ENCODE measurements around the gene APOBEC3B.

DNA sequence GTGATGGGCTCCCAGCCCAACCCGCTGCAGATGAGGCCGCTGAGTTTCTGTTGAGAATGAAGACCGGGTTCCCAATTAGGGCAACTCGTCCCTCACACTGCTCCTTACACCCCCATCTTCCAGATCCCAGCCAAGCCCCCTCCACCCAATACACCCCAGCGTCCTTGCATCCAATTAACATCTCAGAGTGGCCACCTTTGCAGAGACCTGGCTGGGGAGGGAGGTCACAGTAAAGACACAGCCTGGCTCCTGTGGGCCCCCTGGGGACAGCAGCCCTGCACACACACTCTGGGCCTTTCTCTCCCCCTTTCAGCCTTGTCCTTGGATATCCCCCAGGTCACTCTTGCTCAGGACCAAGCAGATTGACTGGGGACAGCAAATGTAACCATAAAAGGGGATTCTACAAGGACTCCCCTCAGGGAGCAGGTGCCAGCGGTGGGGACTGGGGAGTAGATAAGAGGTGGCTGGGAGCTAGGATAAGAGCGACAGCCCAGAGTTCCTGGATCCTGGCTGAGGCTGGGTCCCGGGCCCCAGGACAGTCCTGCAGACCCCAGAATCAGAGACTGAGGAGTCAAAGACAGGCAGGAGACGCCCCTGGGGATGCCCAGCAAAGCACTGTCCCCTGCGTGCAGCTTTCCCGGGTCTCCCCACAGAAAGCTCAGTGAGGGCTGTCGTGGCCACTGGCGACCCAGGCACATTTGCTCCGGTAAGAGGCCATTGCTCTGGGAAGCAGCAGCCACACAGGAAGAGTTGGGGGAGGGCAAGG, 16.4 kb upstream of the APOBEC3B start:
- TF ChIP-seq, protein P1, sequence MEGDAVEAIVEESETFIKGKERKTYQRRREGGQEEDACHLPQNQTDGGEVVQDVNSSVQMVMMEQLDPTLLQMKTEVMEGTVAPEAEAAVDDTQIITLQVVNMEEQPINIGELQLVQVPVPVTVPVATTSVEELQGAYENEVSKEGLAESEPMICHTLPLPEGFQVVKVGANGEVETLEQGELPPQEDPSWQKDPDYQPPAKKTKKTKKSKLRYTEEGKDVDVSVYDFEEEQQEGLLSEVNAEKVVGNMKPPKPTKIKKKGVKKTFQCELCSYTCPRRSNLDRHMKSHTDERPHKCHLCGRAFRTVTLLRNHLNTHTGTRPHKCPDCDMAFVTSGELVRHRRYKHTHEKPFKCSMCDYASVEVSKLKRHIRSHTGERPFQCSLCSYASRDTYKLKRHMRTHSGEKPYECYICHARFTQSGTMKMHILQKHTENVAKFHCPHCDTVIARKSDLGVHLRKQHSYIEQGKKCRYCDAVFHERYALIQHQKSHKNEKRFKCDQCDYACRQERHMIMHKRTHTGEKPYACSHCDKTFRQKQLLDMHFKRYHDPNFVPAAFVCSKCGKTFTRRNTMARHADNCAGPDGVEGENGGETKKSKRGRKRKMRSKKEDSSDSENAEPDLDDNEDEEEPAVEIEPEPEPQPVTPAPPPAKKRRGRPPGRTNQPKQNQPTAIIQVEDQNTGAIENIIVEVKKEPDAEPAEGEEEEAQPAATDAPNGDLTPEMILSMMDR (IDR thresholded peaks at IDR 0.05) = no peak
- TF ChIP-seq POLR2A (IDR thresholded peaks at IDR 0.05) = no peak
- TF ChIP-seq POLR2AphosphoS5 (IDR thresholded peaks at IDR 0.05) = no peak

Data from breast epithelium (tissue), 3 donors.